Hindlimb muscle (tissue), 1 donor: ENCODE measurements around the gene AHCYL2. TPM values are rescaled to one million over a fixed set of nuclear protein-coding genes. Genes with fewer than 3 reads are reported as not detected.
"Not testable (repeated sequence)": the region's sequence is repeated elsewhere in the genome, so short reads cannot be mapped to it uniquely, and the experiment has no call there.

ENCODE experiments used
- DNase-seq: peaks from one replicate; pipeline ENCODE4 v3.0.0-alpha.2; 2013
- polyA plus RNA-seq: library from polyadenylated mRNA; unstranded; fragments of 120-200 nt; gene quantifications from one replicate; pipeline ENCODE4 v1.2.1, GENCODE V29; 2013; ENCODE audit not compliant: insufficient read length

AHCYL2 gene
- polyA plus RNA-seq, 1 donor: 19.1 TPM

- DNase-seq: no peak
These were observed 202.8 kb downstream of the AHCYL2 start for GRCh38 chr7:129427526-129428045.

GRCh38 chr7:129431911-129432643 is 207.2 kb downstream of the AHCYL2 start:
- no peak for DNase-seq

- DNase-seq: peak; percentile 92
These were observed 209.2 kb downstream of the AHCYL2 start, which contains the start of gene STRIP2 for GRCh38 chr7:129433847-129434674. TSS of gene STRIP2 (plus strand) at chr7:129434432. CDS start at chr7:129434473, 41 bp downstream.

GRCh38 chr7:129434675-129435318 is 210.0 kb downstream of the AHCYL2 start:
- DNase-seq: peak; percentile 20

- no peak for DNase-seq
These were observed 210.6 kb downstream of the AHCYL2 start for GRCh38 chr7:129435414-129435829.

- DNase-seq: no peak
These were observed 211.6 kb downstream of the AHCYL2 start for GRCh38 chr7:129436335-129436923.

- no peak for DNase-seq
These were observed 212.4 kb downstream of the AHCYL2 start for GRCh38 chr7:129437190-129437589.

GRCh38 chr7:129438281-129438838 is 213.5 kb downstream of the AHCYL2 start:
- DNase-seq: no peak

GRCh38 chr7:129438839-129439651 is 214.2 kb downstream of the AHCYL2 start:
- no peak for DNase-seq

GRCh38 chr7:129439963-129440625 is 215.3 kb downstream of the AHCYL2 start:
- DNase-seq: no peak

GRCh38 chr7:129443612-129444011 is 218.8 kb downstream of the AHCYL2 start:
- DNase-seq: no peak

GRCh38 chr7:129444776-129445175 is 219.9 kb downstream of the AHCYL2 start:
- DNase-seq: not testable (repeated sequence)

GRCh38 chr7:129446925-129447324 is 222.1 kb downstream of the AHCYL2 start:
- DNase-seq: not testable (repeated sequence)

GRCh38 chr7:129447445-129447844 is 222.6 kb downstream of the AHCYL2 start:
- not testable (repeated sequence) for DNase-seq

GRCh38 chr7:129448608-129449007 is 223.8 kb downstream of the AHCYL2 start:
- not testable (repeated sequence) for DNase-seq

GRCh38 chr7:129450295-129450694 is 225.5 kb downstream of the AHCYL2 start:
- DNase-seq: no peak

GRCh38 chr7:129452589-129453231 is 227.9 kb downstream of the AHCYL2 start:
- no peak for DNase-seq

- no peak for DNase-seq
These were observed 228.8 kb downstream of the AHCYL2 start for GRCh38 chr7:129453510-129454248.

GRCh38 chr7:129454249-129454551 is 229.4 kb downstream of the AHCYL2 start:
- DNase-seq: no peak
